ENCODE data around the gene SCNN1G. TPM values are rescaled to one million over a fixed set of nuclear protein-coding genes. Genes with fewer than 3 reads are reported as not detected.
"Not testable (repeated sequence)": the region's sequence is repeated elsewhere in the genome, so short reads cannot be mapped to it uniquely, and the experiment has no call there.

The SCNN1G gene
- total and polyA plus RNA-seq, 4 donors: 0.63 TPM; not detected in 3

- intact Hi-C loops (cut with DNase I): loop anchor here in 1 of 2 donors (10.0 kb wide), 1 partner anchor 194 kb away; no protein-coding TSS in a partner anchor
These were observed 58.4 kb downstream of the SCNN1G start for GRCh38 chr16:23240994-23241393.

DNA sequence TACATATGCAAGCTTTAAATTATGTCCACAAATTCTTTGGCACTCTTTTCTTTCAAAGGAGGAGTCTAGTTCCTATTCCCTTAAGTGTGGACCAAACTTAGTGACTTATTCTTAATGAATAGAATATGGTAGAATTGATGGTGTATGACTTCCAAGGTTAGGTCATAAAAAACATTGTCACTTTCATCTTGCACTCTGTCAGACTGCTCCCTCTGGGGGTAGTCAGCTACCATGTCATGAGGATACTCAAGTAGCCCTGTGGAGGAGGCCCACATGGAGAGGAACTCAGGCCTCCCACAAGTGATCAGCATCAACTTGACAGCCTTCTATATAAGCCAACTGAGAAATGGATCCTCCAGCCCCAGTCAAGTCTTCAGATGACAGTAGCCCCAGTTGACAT is 61.6 kb downstream of the SCNN1G start:
- no peak for ATAC-seq (ENCODE audit: low FRiP score)
- intact Hi-C loops (cut with DNase I): loop anchor here in 1 of 2 donors (10.0 kb wide), 1 partner anchor 191 kb away; no protein-coding TSS in a partner anchor
- no peak overlapping the region for H3K4me3 ChIP-seq (ENCODE audit: low read length in 2 of 2)

More at GRCh38 chr16:23240994-23241393, 58.4 kb downstream of the SCNN1G start:
- 82 to 86% methylated on average over 1 of the region's 1 CpG for WGBS, 2 donors
- Histone ChIP-seq H3K9me3 (ENCODE audit: control insufficient read depth, low read length) (no peaks in the 10 kb centered on the region), H3K4me3 (ENCODE audit: low read length in 2 of 2) (no peak overlapping the region), H3K27me3 (ENCODE audit: control insufficient read depth in 1 of 2, insufficient read depth in 2 of 2, low read length in 1 of 2) (no peaks in the 10 kb centered on the region), H3K4me1 (ENCODE audit: control insufficient read depth in 1 of 2, insufficient read depth in 2 of 2, low read length in 2 of 2) (no peaks in the 10 kb centered on the region), H3K27ac (ENCODE audit: low read depth in 1 of 2, low read length in 2 of 2) (no peak overlapping the region), H3K36me3 (ENCODE audit: control insufficient read depth in 1 of 2, insufficient read depth in 2 of 2, low read length in 1 of 2) (no peaks in the 10 kb centered on the region)
- no peak for DNase-seq
- ATAC-seq (ENCODE audit: low FRiP score): no peak

GRCh38 chr16:23245268-23245667 is 62.7 kb downstream of the SCNN1G start:
- intact Hi-C loops (cut with DNase I): loop anchor here in 1 of 2 donors (10.0 kb wide), 1 partner anchor 190 kb away; no protein-coding TSS in a partner anchor
- DNase-seq (peak; percentile 75 to 87), ATAC-seq (ENCODE audit: low FRiP score) (peak; percentile 67)
- Histone ChIP-seq H3K4me3 (ENCODE audit: low read length in 2 of 2) (no peak overlapping the region), H3K27me3 (ENCODE audit: control insufficient read depth in 1 of 2, insufficient read depth in 2 of 2, low read length in 1 of 2) (no peaks in the 10 kb centered on the region), H3K9me3 (ENCODE audit: control insufficient read depth, low read length) (no peaks in the 10 kb centered on the region), H3K27ac (ENCODE audit: low read depth in 1 of 2, low read length in 2 of 2) (peak overlapping the region in 1 of 2 donors; percentile 56), H3K4me1 (ENCODE audit: control insufficient read depth in 1 of 2, insufficient read depth in 2 of 2, low read length in 2 of 2) (peaks cover 2 to 4% of the 10 kb centered on the region in 2 donors), H3K36me3 (ENCODE audit: control insufficient read depth in 1 of 2, insufficient read depth in 2 of 2, low read length in 1 of 2) (no peaks in the 10 kb centered on the region)
- 6 to 9% methylated on average over 6 of the region's 6 CpGs for WGBS, 2 donors

More for the DNA sequence above, 61.6 kb downstream of the SCNN1G start:
- Histone ChIP-seq H3K27me3 (ENCODE audit: control insufficient read depth in 1 of 2, insufficient read depth in 2 of 2, low read length in 1 of 2) (no peaks in the 10 kb centered on the region), H3K27ac (ENCODE audit: low read depth in 1 of 2, low read length in 2 of 2) (no peak overlapping the region), H3K9me3 (ENCODE audit: control insufficient read depth, low read length) (no peaks in the 10 kb centered on the region), H3K4me1 (ENCODE audit: control insufficient read depth in 1 of 2, insufficient read depth in 2 of 2, low read length in 2 of 2) (peaks cover 2 to 4% of the 10 kb centered on the region in 2 donors), H3K36me3 (ENCODE audit: control insufficient read depth in 1 of 2, insufficient read depth in 2 of 2, low read length in 1 of 2) (no peaks in the 10 kb centered on the region)
- no peak for DNase-seq

DNA sequence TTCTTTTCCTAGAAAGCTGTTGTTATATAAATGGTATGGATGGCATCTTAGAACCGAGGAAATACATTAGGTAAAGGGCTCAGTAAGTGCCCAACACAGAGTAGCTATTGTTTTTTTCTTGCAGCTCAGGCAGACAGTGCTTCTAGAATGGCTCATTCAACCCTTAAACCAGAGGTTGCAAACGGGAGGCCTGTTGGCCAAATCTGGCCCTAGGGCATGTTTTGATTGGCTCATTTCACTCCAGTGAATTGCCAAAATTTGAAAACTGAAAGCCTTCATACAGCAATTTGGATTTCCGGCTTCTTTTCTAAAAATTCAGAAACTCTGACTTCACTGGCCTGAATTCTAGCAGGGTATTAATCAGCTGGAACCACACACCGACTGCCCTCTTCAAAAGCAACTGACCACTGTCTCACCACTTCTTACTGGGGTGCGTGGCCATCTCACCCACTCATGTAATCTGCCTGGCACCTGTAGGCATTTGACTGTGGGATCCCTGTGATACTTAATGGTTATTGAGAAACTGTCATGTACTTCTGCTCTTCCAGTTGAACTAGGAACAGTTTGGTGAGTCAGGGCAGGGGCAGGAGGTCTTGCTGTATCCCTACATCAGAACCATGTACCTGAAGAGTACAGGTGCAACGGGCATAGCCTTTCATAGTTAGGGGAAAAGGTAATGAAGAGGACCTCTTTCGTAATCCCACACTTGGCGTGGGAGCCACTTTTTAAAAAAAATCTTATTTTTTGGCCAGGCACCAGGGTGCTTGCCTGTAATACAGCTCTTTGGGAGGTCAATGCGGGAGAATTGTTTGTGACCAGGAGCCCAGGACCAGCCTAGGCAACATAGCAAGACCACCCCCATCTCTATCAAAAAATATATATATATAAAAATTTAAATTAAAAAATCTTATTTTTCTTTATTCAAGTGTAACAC is 66.0 kb downstream of the SCNN1G start:
- ATAC-seq (ENCODE audit: low FRiP score) (peak; percentile 72), DNase-seq (no peak)
- Histone ChIP-seq H3K27ac (ENCODE audit: low read depth in 1 of 2, low read length in 2 of 2) (peak overlapping the region; percentile 90 to 93), H3K4me3 (ENCODE audit: low read length in 2 of 2) (no peak overlapping the region), H3K4me1 (ENCODE audit: control insufficient read depth in 1 of 2, insufficient read depth in 2 of 2, low read length in 2 of 2) (peaks cover 2 to 4% of the 10 kb centered on the region in 2 donors), H3K27me3 (ENCODE audit: control insufficient read depth in 1 of 2, insufficient read depth in 2 of 2, low read length in 1 of 2) (no peaks in the 10 kb centered on the region), H3K36me3 (ENCODE audit: control insufficient read depth in 1 of 2, insufficient read depth in 2 of 2, low read length in 1 of 2) (no peaks in the 10 kb centered on the region), H3K9me3 (ENCODE audit: control insufficient read depth, low read length) (no peaks in the 10 kb centered on the region)
- 18 to 22% methylated on average over 9 of the region's 9 CpGs for WGBS, 2 donors
- intact Hi-C loops (cut with DNase I): loop anchor here in 1 of 2 donors (10.0 kb wide), 1 partner anchor 186 kb away; no protein-coding TSS in a partner anchor

DNA sequence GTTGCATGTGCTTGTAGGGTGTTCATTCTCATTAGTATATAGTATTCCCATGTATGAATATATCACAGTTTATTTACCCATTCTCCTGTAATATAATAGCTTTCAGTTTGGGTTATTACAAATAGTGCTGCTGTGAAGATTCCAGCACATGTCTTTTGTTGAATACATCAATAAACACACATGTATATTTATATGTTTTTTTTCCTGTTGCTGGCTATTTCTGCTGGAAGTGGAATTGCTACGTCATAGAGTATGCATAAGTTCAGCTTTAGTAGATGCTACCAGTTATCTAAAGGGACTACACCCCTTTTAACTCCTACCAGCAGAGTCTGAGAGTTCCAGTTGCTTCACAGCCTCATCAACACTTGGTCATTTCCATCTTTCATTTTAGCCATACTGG is 67.3 kb downstream of the SCNN1G start:
- Histone ChIP-seq H3K4me3 (ENCODE audit: low read length in 2 of 2) (no peak overlapping the region), H3K27ac (ENCODE audit: low read depth in 1 of 2, low read length in 2 of 2) (no peak overlapping the region), H3K27me3 (ENCODE audit: control insufficient read depth in 1 of 2, insufficient read depth in 2 of 2, low read length in 1 of 2) (no peaks in the 10 kb centered on the region), H3K36me3 (ENCODE audit: control insufficient read depth in 1 of 2, insufficient read depth in 2 of 2, low read length in 1 of 2) (no peaks in the 10 kb centered on the region), H3K4me1 (ENCODE audit: control insufficient read depth in 1 of 2, insufficient read depth in 2 of 2, low read length in 2 of 2) (peaks cover 2 to 4% of the 10 kb centered on the region in 2 donors), H3K9me3 (ENCODE audit: control insufficient read depth, low read length) (no peaks in the 10 kb centered on the region)
- 80 to 83% methylated on average over 1 of the region's 1 CpG for WGBS, 2 donors
- ATAC-seq (ENCODE audit: low FRiP score): no peak
- intact Hi-C loops (cut with DNase I): loop anchor here in 1 of 2 donors (10.0 kb wide), 1 partner anchor 185 kb away; no protein-coding TSS in a partner anchor
- DNase-seq: no peak

DNA sequence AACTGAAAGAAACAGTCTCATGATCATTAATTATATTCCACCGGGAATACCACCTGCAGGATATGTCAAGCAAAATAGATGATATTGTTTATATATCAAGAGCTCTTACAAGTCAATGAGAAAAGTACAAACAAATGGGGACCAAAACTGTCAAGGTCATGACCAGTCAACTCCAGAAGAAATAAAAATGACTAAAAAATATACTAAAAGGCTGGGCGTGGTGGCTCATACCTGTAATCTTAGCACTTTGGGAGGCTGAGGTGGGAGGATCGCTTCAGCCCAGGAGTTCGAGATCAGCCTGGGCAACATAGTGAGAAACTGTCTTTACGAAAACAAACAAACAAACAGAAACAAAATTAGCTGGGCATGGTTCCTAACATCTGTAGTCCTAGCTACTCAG is 69.8 kb downstream of the SCNN1G start:
- DNase-seq: no peak
- ATAC-seq (ENCODE audit: low FRiP score): no peak
- no peak overlapping the region for H3K27ac ChIP-seq (ENCODE audit: low read depth in 1 of 2, low read length in 2 of 2)
- no peaks in the 10 kb centered on the region for H3K36me3 ChIP-seq (ENCODE audit: control insufficient read depth in 1 of 2, insufficient read depth in 2 of 2, low read length in 1 of 2)
- intact Hi-C loops (cut with DNase I): no loop called here
- 87 to 88% methylated on average over 5 of the region's 5 CpGs for WGBS, 2 donors
- peaks cover 2 to 4% of the 10 kb centered on the region in 2 donors for H3K4me1 ChIP-seq (ENCODE audit: control insufficient read depth in 1 of 2, insufficient read depth in 2 of 2, low read length in 2 of 2)
- H3K4me3 ChIP-seq (ENCODE audit: low read length in 2 of 2): no peak overlapping the region
- no peaks in the 10 kb centered on the region for H3K9me3 ChIP-seq (ENCODE audit: control insufficient read depth, low read length)
- no peaks in the 10 kb centered on the region for H3K27me3 ChIP-seq (ENCODE audit: control insufficient read depth in 1 of 2, insufficient read depth in 2 of 2, low read length in 1 of 2)

GRCh38 chr16:23253650-23254049 is 71.1 kb downstream of the SCNN1G start:
- H3K27ac ChIP-seq (ENCODE audit: low read depth in 1 of 2, low read length in 2 of 2); H3K9me3 ChIP-seq (ENCODE audit: control insufficient read depth, low read length); H3K27me3 ChIP-seq (ENCODE audit: control insufficient read depth in 1 of 2, insufficient read depth in 2 of 2, low read length in 1 of 2); ATAC-seq (ENCODE audit: low FRiP score); H3K4me1 ChIP-seq (ENCODE audit: control insufficient read depth in 1 of 2, insufficient read depth in 2 of 2, low read length in 2 of 2); H3K4me3 ChIP-seq (ENCODE audit: low read length in 2 of 2); intact Hi-C loops (cut with DNase I); DNase-seq; H3K36me3 ChIP-seq (ENCODE audit: control insufficient read depth in 1 of 2, insufficient read depth in 2 of 2, low read length in 1 of 2): not testable (repeated sequence)
- 78 to 83% methylated on average over 1 of the region's 1 CpG for WGBS, 2 donors

- 47 to 58% methylated on average over 4 of the region's 4 CpGs for WGBS, 2 donors
- no peak overlapping the region for H3K27ac ChIP-seq (ENCODE audit: low read depth in 1 of 2, low read length in 2 of 2)
- H3K36me3 ChIP-seq (ENCODE audit: control insufficient read depth in 1 of 2, insufficient read depth in 2 of 2, low read length in 1 of 2): no peaks in the 10 kb centered on the region
- intact Hi-C loops (cut with DNase I): no loop called here
- no peaks in the 10 kb centered on the region for H3K4me1 ChIP-seq (ENCODE audit: control insufficient read depth in 1 of 2, insufficient read depth in 2 of 2, low read length in 2 of 2)
- DNase-seq (no peak), ATAC-seq (ENCODE audit: low FRiP score) (no peak)
- no peaks in the 10 kb centered on the region for H3K27me3 ChIP-seq (ENCODE audit: control insufficient read depth in 1 of 2, insufficient read depth in 2 of 2, low read length in 1 of 2)
- peaks cover 2% of the 10 kb centered on the region for H3K9me3 ChIP-seq (ENCODE audit: control insufficient read depth, low read length)
- no peak overlapping the region for H3K4me3 ChIP-seq (ENCODE audit: low read length in 2 of 2)
These were observed 71.8 kb downstream of the SCNN1G start for GRCh38 chr16:23254338-23254737.

Data from aorta (tissue), 5 donors.